Measurements from ENCODE around the gene NME5. TPM values are rescaled to one million over a fixed set of nuclear protein-coding genes. Genes with fewer than 3 reads are reported as not detected.
"Not testable (repeated sequence)": the region's sequence is repeated elsewhere in the genome, so short reads cannot be mapped to it uniquely, and the experiment has no call there.

Gene NME5
- total RNA-seq, 6 experiments from 2014 or later: 0.22 to 0.32 (median 0.29) TPM; not detected in 3

DNA sequence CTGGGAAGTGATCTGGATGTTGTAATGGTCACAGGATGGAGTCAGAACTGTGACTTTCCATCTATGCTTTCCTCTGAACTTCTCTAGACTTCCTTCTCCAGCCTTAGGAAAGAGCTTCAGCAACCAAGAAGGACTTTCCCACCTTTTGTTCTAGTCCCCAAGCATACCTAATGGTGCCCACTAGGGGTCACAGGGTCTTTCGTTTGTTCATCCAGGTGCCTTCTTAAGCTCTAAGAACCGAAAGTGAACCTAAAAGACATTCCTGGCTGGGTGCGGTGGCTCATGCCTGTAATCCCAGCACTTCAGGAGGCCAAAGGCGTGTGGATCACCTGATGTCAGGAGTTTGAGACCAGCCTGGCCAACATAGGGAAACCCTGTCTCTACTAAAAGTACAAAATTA lies 57.2 kb downstream of the NME5 start:
- intact Hi-C loops (cut with DNase I): no loop called here
- no peak for ATAC-seq
- no peaks in the 10 kb centered on the region for H3K4me1 ChIP-seq
- no peaks in the 10 kb centered on the region for H3K36me3 ChIP-seq
- TF ChIP-seq, protein P1, sequence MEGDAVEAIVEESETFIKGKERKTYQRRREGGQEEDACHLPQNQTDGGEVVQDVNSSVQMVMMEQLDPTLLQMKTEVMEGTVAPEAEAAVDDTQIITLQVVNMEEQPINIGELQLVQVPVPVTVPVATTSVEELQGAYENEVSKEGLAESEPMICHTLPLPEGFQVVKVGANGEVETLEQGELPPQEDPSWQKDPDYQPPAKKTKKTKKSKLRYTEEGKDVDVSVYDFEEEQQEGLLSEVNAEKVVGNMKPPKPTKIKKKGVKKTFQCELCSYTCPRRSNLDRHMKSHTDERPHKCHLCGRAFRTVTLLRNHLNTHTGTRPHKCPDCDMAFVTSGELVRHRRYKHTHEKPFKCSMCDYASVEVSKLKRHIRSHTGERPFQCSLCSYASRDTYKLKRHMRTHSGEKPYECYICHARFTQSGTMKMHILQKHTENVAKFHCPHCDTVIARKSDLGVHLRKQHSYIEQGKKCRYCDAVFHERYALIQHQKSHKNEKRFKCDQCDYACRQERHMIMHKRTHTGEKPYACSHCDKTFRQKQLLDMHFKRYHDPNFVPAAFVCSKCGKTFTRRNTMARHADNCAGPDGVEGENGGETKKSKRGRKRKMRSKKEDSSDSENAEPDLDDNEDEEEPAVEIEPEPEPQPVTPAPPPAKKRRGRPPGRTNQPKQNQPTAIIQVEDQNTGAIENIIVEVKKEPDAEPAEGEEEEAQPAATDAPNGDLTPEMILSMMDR (IDR thresholded peaks at IDR 0.05): no peak
- TF ChIP-seq POLR2A (IDR thresholded peaks at IDR 0.05): no peak
- no peaks in the 10 kb centered on the region for H3K9me3 ChIP-seq
- H3K27me3 ChIP-seq: no peaks in the 10 kb centered on the region
- 66% methylated on average over 2 of the region's 4 CpGs for WGBS (ENCODE audit: insufficient coverage, low coverage, low lambda C conversion rate, missing lambda C conversion rate)
- H3K27ac ChIP-seq: no peak overlapping the region
- no peak overlapping the region for H3K4me3 ChIP-seq
- DNase-seq: no peak

DNA sequence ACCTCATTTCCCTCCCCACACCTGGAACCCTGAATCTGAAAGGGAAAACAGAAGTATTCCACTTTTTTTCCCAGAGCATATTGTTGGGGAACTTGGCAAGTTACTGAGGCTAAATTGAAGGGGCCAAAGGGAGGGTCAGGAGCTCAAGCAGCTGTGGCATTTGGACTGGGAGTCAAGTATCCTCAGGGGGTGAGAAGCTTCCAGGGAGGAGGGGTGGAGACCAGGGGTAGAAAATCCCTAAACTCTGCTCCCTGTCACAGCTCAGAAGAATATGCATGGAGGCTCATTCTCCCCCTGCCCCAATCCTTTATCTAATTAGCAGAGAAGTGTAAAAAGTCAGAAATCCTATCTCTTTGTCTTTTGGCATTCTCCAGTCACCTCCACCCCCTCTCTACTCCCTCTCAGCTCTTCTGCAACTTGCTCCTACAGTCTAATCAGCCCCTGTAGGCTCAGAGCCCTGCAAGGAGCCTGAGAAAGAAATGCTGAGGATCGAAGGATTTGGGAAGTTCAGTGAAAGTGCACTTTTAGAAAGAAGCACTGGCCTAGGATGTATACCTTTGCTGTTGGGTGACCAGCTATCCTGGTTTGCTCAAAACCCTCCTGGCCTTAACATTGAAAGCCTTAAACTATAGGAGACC lies 61.1 kb downstream of the NME5 start:
- WGBS (ENCODE audit: insufficient coverage, low coverage, low lambda C conversion rate, missing lambda C conversion rate): 46% methylated on average over 1 of the region's 1 CpG
- H3K27me3 ChIP-seq: no peaks in the 10 kb centered on the region
- H3K9me3 ChIP-seq: no peaks in the 10 kb centered on the region
- H3K4me3 ChIP-seq: no peak overlapping the region
- H3K27ac ChIP-seq: no peak overlapping the region
- TF ChIP-seq, protein P1 (IDR thresholded peaks at IDR 0.05): no peak
- TF ChIP-seq POLR2A (IDR thresholded peaks at IDR 0.05): no peak
- no peaks in the 10 kb centered on the region for H3K36me3 ChIP-seq
- H3K4me1 ChIP-seq: no peaks in the 10 kb centered on the region
- no peak for DNase-seq
- intact Hi-C loops (cut with DNase I): loop anchor here in 1 of 2 donors (5.0 kb wide), 1 partner anchor 54 kb away; no protein-coding TSS in a partner anchor
- no peak for ATAC-seq

DNA sequence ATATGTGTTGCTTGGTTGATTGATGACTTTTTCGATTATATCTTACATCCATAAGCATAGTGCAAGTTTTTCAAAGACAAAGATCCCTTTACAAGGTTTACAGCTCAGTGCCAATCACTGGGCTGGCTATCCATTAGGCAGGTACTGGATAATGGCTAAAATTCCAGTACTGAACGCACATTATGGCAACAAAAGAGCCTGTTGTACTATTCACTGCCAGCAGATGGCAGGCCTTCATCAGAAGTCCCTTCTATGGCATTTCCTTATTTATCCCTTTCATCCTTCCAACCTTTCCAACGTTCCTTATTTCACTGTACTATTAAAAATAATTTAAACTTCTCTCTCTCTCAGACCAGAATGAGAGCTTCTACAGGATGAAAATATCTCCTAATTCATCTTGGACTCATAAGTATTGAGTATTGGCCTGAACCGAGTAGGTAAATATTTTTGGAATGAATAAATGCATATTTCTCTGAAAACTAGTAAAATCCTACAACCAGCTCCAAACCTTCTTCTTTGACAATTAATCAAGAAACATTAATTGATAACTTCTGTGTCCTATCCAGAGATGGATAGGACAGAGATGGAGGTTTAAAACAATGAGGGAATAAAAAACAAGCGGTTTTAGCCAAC lies 62.0 kb downstream of the NME5 start:
- Histone ChIP-seq H3K36me3 (no peaks in the 10 kb centered on the region), H3K4me1 (no peaks in the 10 kb centered on the region), H3K4me3 (no peak overlapping the region), H3K27me3 (no peaks in the 10 kb centered on the region), H3K27ac (no peak overlapping the region), H3K9me3 (no peaks in the 10 kb centered on the region)
- ATAC-seq (peak; percentile 90 to 97 (median 92)), DNase-seq (peak in 2 of 3 donors; percentile 51 to 58)
- TF ChIP-seq, protein P1 (IDR thresholded peaks at IDR 0.05): peak; percentile 81 to 88 (median 84)
- no peak for TF ChIP-seq POLR2A (IDR thresholded peaks at IDR 0.05)
- WGBS (ENCODE audit: insufficient coverage, low coverage, low lambda C conversion rate, missing lambda C conversion rate): 32% methylated on average over 5 of the region's 5 CpGs
- intact Hi-C loops (cut with DNase I): loop anchor here in 1 of 2 donors (5.0 kb wide), 1 partner anchor 55 kb away; no protein-coding TSS in a partner anchor

GRCh38 chr5:138070026-138070425 lies 69.2 kb downstream of the NME5 start:
- ATAC-seq; H3K9me3 ChIP-seq; H3K36me3 ChIP-seq; H3K4me1 ChIP-seq; DNase-seq; intact Hi-C loops (cut with DNase I); H3K27me3 ChIP-seq; H3K4me3 ChIP-seq; H3K27ac ChIP-seq: not testable (repeated sequence)
- WGBS (ENCODE audit: insufficient coverage, low coverage, low lambda C conversion rate, missing lambda C conversion rate): no CpG with 5 or more reads among the region's 32 CpGs
